GM12878 (cell line): ENCODE data around the gene TK2. TPM values are rescaled to one million over a fixed set of nuclear protein-coding genes. Genes with fewer than 3 reads are reported as not detected.

Experiments used
- ATAC-seq: fragments of 200-7000 bp; cut with Tn5 transposase; 3 replicates; pipeline ENCODE4 v1.9.1; 2020; ENCODE audit warnings: mild to moderate bottlenecking, moderate library complexity
- BruUV-seq: library from RNA; stranded (reverse); fragments of 400-500 nt; replicated peaks from 2 replicates; lab custom pipeline; 2021; lab: Mats Ljungman, UMichigan
- CTCF ChIA-PET: fragments of 300-600 bp; sonication (Branson Sonifier 250); formaldehyde crosslinking; extraction: SDS; loops from one replicate; lab custom pipeline; 2021; ENCODE audit warnings: inconsistent platforms; lab: Yijun Ruan, JAX
- POLR2A ChIA-PET: fragments of 350-600 bp; formaldehyde crosslinking; extraction: SDS; loops from one replicate; lab custom pipeline; 2021; ENCODE audit warnings: inconsistent platforms; lab: Charles Lee
- RAD21 ChIA-PET: fragments of 300-600 bp; sonication (Branson Sonifier 250); formaldehyde crosslinking; loops from one replicate; lab custom pipeline; 2023; ENCODE audit warnings: antibody characterized with exemption; ENCODE audit not compliant: unreplicated experiment; lab: Charles Lee
- SMC1A ChIA-PET: fragments of 300-600 bp; sonication (Branson Sonifier 250); formaldehyde crosslinking; loops from one replicate; lab custom pipeline; 2023; ENCODE audit not compliant: unreplicated experiment, uncharacterized antibody; lab: Charles Lee
- DNase-seq: peaks from one replicate; pipeline ENCODE4 v3.0.0-alpha.2; 2011; ENCODE audit warnings: low read depth, low spot score
- FAIRE-seq: peaks from 3 replicates; lab custom pipeline; 2011; peaks lifted over from hg19 to GRCh38; lab: Jason Lieb, UNC
- H2AFZ ChIP-seq: 2 replicates; pipeline ENCODE4 v1.6.0; 2011; ENCODE audit warnings: low read depth, low read length, control low read depth; ENCODE audit not compliant: control insufficient read depth
- H3K27ac ChIP-seq: 2 replicates; pipeline ENCODE4 v1.5.1; 2011; ENCODE audit warnings: control low read depth; ENCODE audit not compliant: control insufficient read depth, insufficient read depth
- H3K27me3 ChIP-seq, 2 experiments: replicated peaks in 1 of 2; 2 replicates each; pipeline versions ENCODE4 v1.6.0 to v1.6.1; 2011; ENCODE audit warnings: low read length in 1 of 2; ENCODE audit not compliant: control insufficient read depth in 2 of 2, insufficient read depth in 2 of 2
- H3K36me3 ChIP-seq, 2 experiments: 2 replicates each; pipeline ENCODE4 v1.5.1; 2011; ENCODE audit warnings: low read length in 1 of 2; ENCODE audit not compliant: control insufficient read depth in 2 of 2, insufficient read depth in 2 of 2
- H3K4me1 ChIP-seq: 2 replicates; pipeline ENCODE4 v1.6.1; 2011; ENCODE audit warnings: mild to moderate bottlenecking, low read length, moderate library complexity, mixed read lengths; ENCODE audit not compliant: control insufficient read depth, insufficient read depth
- H3K4me2 ChIP-seq: 2 replicates; pipeline ENCODE4 v1.6.0; 2011; ENCODE audit warnings: control low read depth; ENCODE audit not compliant: control insufficient read depth, insufficient read depth
- H3K4me3 ChIP-seq: fragments of 200-600 bp; sonication (generic); 2 replicates; pipeline ENCODE4 v1.5.1; 2016
- H3K79me2 ChIP-seq: 2 replicates; pipeline ENCODE4 v1.6.0; 2011; ENCODE audit warnings: low read length; ENCODE audit not compliant: control insufficient read depth, insufficient read depth
- H3K9ac ChIP-seq: 2 replicates; pipeline ENCODE4 v1.8.0; 2011; ENCODE audit warnings: low read length, control low read depth, mixed read lengths; ENCODE audit not compliant: control insufficient read depth, insufficient read depth
- H3K9me3 ChIP-seq: replicated peaks from 3 replicates; pipeline ENCODE4 v1.5.1; 2011; ENCODE audit warnings: mild to moderate bottlenecking, low read length; ENCODE audit not compliant: control insufficient read depth, insufficient read depth
- H4K20me1 ChIP-seq: 2 replicates; pipeline ENCODE4 v1.6.0; 2011; ENCODE audit not compliant: control insufficient read depth, insufficient read depth
- ATF3 ChIP-seq: IDR thresholded peaks from 2 replicates; pipeline ENCODE4 v1.6.1; 2011; ENCODE audit warnings: low read depth, mild to moderate bottlenecking, low read length, moderate library complexity, borderline replicate concordance; ENCODE audit errors: extremely low read depth
- CTCF ChIP-seq, 3 experiments: IDR thresholded peaks in 2 of 3; conservative IDR thresholded peaks in 1 of 3; 2 replicates each; pipeline ENCODE4 v1.5.1; 2011; ENCODE audit warnings: low read depth in 3 of 3, low read length in 3 of 3, mild to moderate bottlenecking in 3 of 3, control low read depth in 2 of 3, moderate library complexity in 2 of 3, inconsistent platforms in 1 of 3, mixed read lengths in 1 of 3; ENCODE audit not compliant: control insufficient read depth in 2 of 3, insufficient read depth in 1 of 3; ENCODE audit errors: extremely low read depth in 1 of 3
- E4F1 ChIP-seq: fragments of 450-650 bp; IDR thresholded peaks from 2 replicates; pipeline ENCODE4 v1.6.1; 2018; ENCODE audit warnings: borderline replicate concordance, mild to moderate bottlenecking; ENCODE audit not compliant: partially characterized antibody
- ETV6 ChIP-seq, 2 experiments: fragments of 450-650 bp in 1 of 2; IDR thresholded peaks in 1 of 2; conservative IDR thresholded peaks in 1 of 2; 2 replicates each; pipeline ENCODE4 v1.6.1; 2014; ENCODE audit warnings: antibody characterized with exemption in 1 of 2, borderline replicate concordance in 1 of 2, low read depth in 1 of 2, mild to moderate bottlenecking in 1 of 2, moderate library complexity in 1 of 2
- HDAC2 ChIP-seq: fragments of 200-600 bp; sonication (generic); IDR thresholded peaks from 2 replicates; pipeline ENCODE4 v1.6.1; 2017
- MEF2B ChIP-seq: fragments of 450-650 bp; IDR thresholded peaks from 2 replicates; pipeline ENCODE4 v1.6.1; 2018; ENCODE audit warnings: mild to moderate bottlenecking, moderate library complexity; ENCODE audit not compliant: partially characterized antibody, poor library complexity, severe bottlenecking
- SMC3 ChIP-seq: IDR thresholded peaks from 2 replicates; pipeline ENCODE4 v1.6.1; 2011; ENCODE audit warnings: low read length, improper control_type of control experiment, borderline replicate concordance
- SUPT20H ChIP-seq: IDR thresholded peaks from 2 replicates; pipeline ENCODE4 v1.6.1; 2011; ENCODE audit warnings: low read depth, mild to moderate bottlenecking, low read length, moderate library complexity, borderline replicate concordance; ENCODE audit not compliant: control insufficient read depth
- ZBTB4 ChIP-seq: fragments of 450-650 bp; formaldehyde crosslinking; IDR thresholded peaks from 2 replicates; pipeline ENCODE4 v1.4.0; 2022; ENCODE audit warnings: mild to moderate bottlenecking, moderate library complexity
- ZNF687 ChIP-seq: fragments of 450-650 bp; IDR thresholded peaks from 2 replicates; pipeline ENCODE4 v1.6.1; 2017; ENCODE audit warnings: mild to moderate bottlenecking, moderate library complexity
- WGBS: methylation state at CpG from one replicate; pipeline ENCODE4 v1.1.6; 2016; ENCODE audit warnings: low lambda C conversion rate; ENCODE audit not compliant: insufficient replicate concordance, insufficient coverage; ENCODE audit errors: missing lambda C conversion rate; 5-methylcytosine and 5-hydroxymethylcytosine counted together
- in situ Hi-C: fragments of 300-500 bp; cut with MboI; formaldehyde crosslinking; loops from 9 replicates; pipeline ENCODE4 v1.14.3; 2018; ENCODE audit warnings: mixed read lengths
- intact Hi-C: fragments of 100-400 bp; cut with micrococcal nuclease; formaldehyde crosslinking; loops from one replicate; pipeline ENCODE4 v1.14.2; 2022; ENCODE audit not compliant: unreplicated experiment
- polyA plus RNA-seq, 11 experiments: library from polyadenylated mRNA; depleted of rRNA in 4 of 11; unstranded in 6 of 11; stranded (reverse) in 5 of 11; fragments of >200 nt; fragmentation: Nextera tagmentation in 4 of 11; fragmentation: Illumina TruSeq in 1 of 11; extraction: Ambion mirVana in 4 of 11; extraction: Trizol in 1 of 11; gene quantifications; 1 replicate in 1 of 11; 2 replicates in 10 of 11; pipeline versions ENCODE4 v1.2.1 to v1.2.3, GENCODE V29; 2011 to 2016; ENCODE audit warnings: inconsistent platforms in 2 of 11, missing spikeins in 2 of 11, low read depth in 1 of 11
- total RNA-seq, 4 experiments: library from RNA; depleted of rRNA in 3 of 4; stranded (reverse); fragments of >200 nt in 3 of 4; fragmentation: Illumina TruSeq in 1 of 4; extraction: Trizol in 1 of 4; gene quantifications; 2 replicates each; pipeline versions ENCODE4 v1.2.1 to v1.2.3, GENCODE V29; 2013 to 2021

The TK2 gene
- total and polyA plus RNA-seq, 10 of the 15 experiments (the other 5 are each of a cell fraction or from before 2014, with no cell fraction given) = 1.3 to 12.4 (median 3.0) TPM

- no peak overlapping the region for H3K4me2 ChIP-seq
- no peak for FAIRE-seq
- CTCF ChIA-PET = interaction anchor here (1.2 kb wide), 1 partner anchor 9 kb away, joined by 6 read pairs; no protein-coding TSS in a partner anchor
- TF ChIP-seq ZNF687 = no peak
- TF ChIP-seq CTCF (IDR thresholded peaks at IDR 0.05 in 2 of 3, conservative IDR thresholded peaks at IDR 0.05 in 1 of 3; ENCODE audit: control insufficient read depth in 2 of 3, extremely low read depth in 1 of 3, insufficient read depth in 1 of 3, low read depth in 3 of 3, low read length in 3 of 3) = no peak
- TF ChIP-seq ZBTB4 (CRISPR knock-in tag) = no peak
- TF ChIP-seq ETV6 (conservative IDR thresholded peaks at IDR 0.05 in 1 of 2, IDR thresholded peaks at IDR 0.05 in 1 of 2; ENCODE audit: borderline replicate concordance in 1 of 2, low read depth in 1 of 2) = no peak
- TF ChIP-seq HDAC2 = no peak
- TF ChIP-seq SMC3 = no peak
- no peak for TF ChIP-seq E4F1
- no peak for TF ChIP-seq ATF3
- no peak for TF ChIP-seq MEF2B
- TF ChIP-seq SUPT20H = no peak
These were observed 82.3 kb downstream of the TK2 start for GRCh38 chr16:66467611-66468010.

More at GRCh38 chr16:66467611-66468010, 82.3 kb downstream of the TK2 start:
- intact Hi-C loops = no loop called here
- H3K27ac ChIP-seq = no peak overlapping the region
- no peaks in the 10 kb centered on the region for H3K4me1 ChIP-seq
- H3K79me2 ChIP-seq = no peaks in the 10 kb centered on the region
- H3K27me3 ChIP-seq = peaks cover 0 to 3% of the 10 kb centered on the region in 2 experiments; a peak in 3 of 4 replicates
- 59% methylated on average over 5 of the region's 5 CpGs for WGBS
- in situ Hi-C loops = no loop called here
- no peak overlapping the region for H2AFZ ChIP-seq
- H4K20me1 ChIP-seq = no peaks in the 10 kb centered on the region
- H3K9me3 ChIP-seq = no peaks in the 10 kb centered on the region
- BruUV-seq = no TSS peak
- ATAC-seq (no peak), DNase-seq (no peak)
- no peak overlapping the region for H3K9ac ChIP-seq
- ChIA-PET POLR2A (no interaction called here), RAD21 (no interaction called here), SMC1A (interaction anchor here (1.4 to 1.8 kb wide), 2 partner anchors 9 to 61 kb away, joined by 3 to 5 read pairs; no protein-coding TSS in a partner anchor)
- no peak overlapping the region for H3K4me3 ChIP-seq
- H3K36me3 ChIP-seq = no peaks in the 10 kb centered on the region
